ELF-1 (cell line): Measurements from ENCODE around the gene DNAL4.
A peak's percentile ranks its signal among the peaks of the same experiment; 100 is the strongest.
"Not testable (repeated sequence)": the region's sequence is repeated elsewhere in the genome, so short reads cannot be mapped to it uniquely, and the experiment has no call there.

Experiments
- DNase-seq: peaks from one replicate; pipeline ENCODE4 v3.0.0-alpha.2; 2016; ENCODE audit warnings: low read depth, low spot score

Gene DNAL4

GRCh38 chr22:38827510-38827909, 33.6 kb upstream of the DNAL4 start:
- no peak for DNase-seq

GRCh38 chr22:38826801-38827200, 32.9 kb upstream of the DNAL4 start:
- no peak for DNase-seq

- DNase-seq, result no peak
These were observed 32.4 kb upstream of the DNAL4 start for GRCh38 chr22:38826386-38826785.

- DNase-seq, result peak; percentile 88
These were observed 30.6 kb upstream of the DNAL4 start for GRCh38 chr22:38824585-38824984.

GRCh38 chr22:38823637-38824036, 29.7 kb upstream of the DNAL4 start:
- no peak for DNase-seq

GRCh38 chr22:38823076-38823475, 29.1 kb upstream of the DNAL4 start:
- DNase-seq, result no peak

GRCh38 chr22:38820020-38820419, 26.1 kb upstream of the DNAL4 start:
- DNase-seq, result no peak

- DNase-seq, result no peak
These were observed 25.5 kb upstream of the DNAL4 start for GRCh38 chr22:38819387-38819940.

- no peak for DNase-seq
These were observed 23.3 kb upstream of the DNAL4 start for GRCh38 chr22:38817196-38817595.

- DNase-seq, result no peak
These were observed 21.9 kb upstream of the DNAL4 start for GRCh38 chr22:38815842-38816241.

- DNase-seq, result no peak
These were observed 17.3 kb upstream of the DNAL4 start for GRCh38 chr22:38811241-38811640.

- not testable (repeated sequence) for DNase-seq
These were observed 11.2 kb upstream of the DNAL4 start for GRCh38 chr22:38805041-38805593.

- peak; percentile 32 for DNase-seq
These were observed 8.8 kb upstream of the DNAL4 start for GRCh38 chr22:38802671-38803121.

GRCh38 chr22:38799265-38800002, 5.5 kb upstream of the DNAL4 start:
- DNase-seq, result no peak

GRCh38 chr22:38798496-38798895, 4.6 kb upstream of the DNAL4 start:
- no peak for DNase-seq

- DNase-seq, result no peak
These were observed 2.5 kb upstream of the DNAL4 start for GRCh38 chr22:38796262-38796957.

- DNase-seq, result no peak
These were observed 1.6 kb upstream of the DNAL4 start for GRCh38 chr22:38795569-38795968.

- DNase-seq, result no peak
These were observed 626 bp downstream of the DNAL4 start for GRCh38 chr22:38793317-38793716.

GRCh38 chr22:38792833-38793232, 1.1 kb downstream of the DNAL4 start:
- DNase-seq, result no peak

GRCh38 chr22:38789606-38790005, 4.3 kb downstream of the DNAL4 start:
- DNase-seq, result no peak

GRCh38 chr22:38788846-38789245, 5.1 kb downstream of the DNAL4 start:
- DNase-seq, result no peak

- DNase-seq, result no peak
These were observed 5.7 kb downstream of the DNAL4 start for GRCh38 chr22:38788021-38788816.
